ENCODE results near the gene ERRFI1. TPM values are rescaled to one million over a fixed set of nuclear protein-coding genes. Genes with fewer than 3 reads are reported as not detected.

ERRFI1 gene
- total RNA-seq, 4 donors from 2014 or later = 308 to 587 (median 435) TPM

GRCh38 chr1:7989762-7990428, 36.2 kb downstream of the ERRFI1 start:
- Histone ChIP-seq H3K27me3 (no peaks in the 10 kb centered on the region), H3K27ac (replicated peaks in 1 of 4) (peak overlapping the region in 1 of 4 donors; percentile 37), H3K4me3 (no peak overlapping the region), H3K9me3 (no peaks in the 10 kb centered on the region), H3K36me3 (peaks cover 7 to 36% (median 26%) of the 10 kb centered on the region in 4 donors), H3K4me1 (peaks cover 0 to 11% (median 10%) of the 10 kb centered on the region in 4 donors)
- 54% methylated on average over 2 of the region's 2 CpGs for WGBS
- intact Hi-C loops (cut with DNase I) = no loop called here
- DNase-seq (ENCODE audit: extremely low spot score) = no peak
- TF ChIP-seq, protein P1, sequence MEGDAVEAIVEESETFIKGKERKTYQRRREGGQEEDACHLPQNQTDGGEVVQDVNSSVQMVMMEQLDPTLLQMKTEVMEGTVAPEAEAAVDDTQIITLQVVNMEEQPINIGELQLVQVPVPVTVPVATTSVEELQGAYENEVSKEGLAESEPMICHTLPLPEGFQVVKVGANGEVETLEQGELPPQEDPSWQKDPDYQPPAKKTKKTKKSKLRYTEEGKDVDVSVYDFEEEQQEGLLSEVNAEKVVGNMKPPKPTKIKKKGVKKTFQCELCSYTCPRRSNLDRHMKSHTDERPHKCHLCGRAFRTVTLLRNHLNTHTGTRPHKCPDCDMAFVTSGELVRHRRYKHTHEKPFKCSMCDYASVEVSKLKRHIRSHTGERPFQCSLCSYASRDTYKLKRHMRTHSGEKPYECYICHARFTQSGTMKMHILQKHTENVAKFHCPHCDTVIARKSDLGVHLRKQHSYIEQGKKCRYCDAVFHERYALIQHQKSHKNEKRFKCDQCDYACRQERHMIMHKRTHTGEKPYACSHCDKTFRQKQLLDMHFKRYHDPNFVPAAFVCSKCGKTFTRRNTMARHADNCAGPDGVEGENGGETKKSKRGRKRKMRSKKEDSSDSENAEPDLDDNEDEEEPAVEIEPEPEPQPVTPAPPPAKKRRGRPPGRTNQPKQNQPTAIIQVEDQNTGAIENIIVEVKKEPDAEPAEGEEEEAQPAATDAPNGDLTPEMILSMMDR (IDR thresholded peaks at IDR 0.05) = no peak
- TF ChIP-seq POLR2A (IDR thresholded peaks at IDR 0.05; ENCODE audit: low read depth) (no peak), POLR2AphosphoS5 (IDR thresholded peaks at IDR 0.05) (no peak), EP300 (IDR thresholded peaks at IDR 0.05) (no peak)

GRCh38 chr1:7988576-7988975, 37.5 kb downstream of the ERRFI1 start:
- DNase-seq (ENCODE audit: extremely low spot score) = no peak
- intact Hi-C loops (cut with DNase I) = no loop called here
- Histone ChIP-seq H3K27ac (replicated peaks in 1 of 4) (peak overlapping the region in 1 of 4 donors; percentile 37), H3K4me1 (peaks cover 0 to 11% (median 10%) of the 10 kb centered on the region in 4 donors), H3K4me3 (no peak overlapping the region), H3K36me3 (peaks cover 14 to 49% (median 37%) of the 10 kb centered on the region in 4 donors), H3K9me3 (no peaks in the 10 kb centered on the region), H3K27me3 (no peaks in the 10 kb centered on the region)
- TF ChIP-seq, protein P1 (IDR thresholded peaks at IDR 0.05) = no peak
- TF ChIP-seq POLR2A (IDR thresholded peaks at IDR 0.05; ENCODE audit: low read depth) (no peak), POLR2AphosphoS5 (IDR thresholded peaks at IDR 0.05) (no peak), EP300 (IDR thresholded peaks at IDR 0.05) (no peak)
- 78% methylated on average over 1 of the region's 1 CpG for WGBS

DNA sequence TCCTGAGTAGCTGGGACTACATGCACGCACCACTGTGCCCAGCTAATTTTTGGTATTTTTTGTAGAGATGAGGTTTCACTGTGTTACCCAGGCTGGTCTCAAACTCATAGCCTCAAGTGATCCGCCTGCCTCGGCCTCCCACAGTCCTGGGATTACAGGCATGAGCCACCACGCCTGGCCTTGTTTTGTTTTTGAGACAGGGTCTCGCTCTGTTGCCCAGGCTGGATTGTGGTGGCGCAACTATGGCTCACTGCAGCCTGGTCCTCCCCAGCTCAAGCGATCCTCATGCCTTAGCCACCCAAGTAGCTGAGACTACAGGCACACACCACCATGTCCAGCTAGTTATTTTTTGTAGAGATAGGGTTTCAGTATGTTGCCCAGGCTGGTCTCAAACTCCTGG, 38.6 kb downstream of the ERRFI1 start:
- no peak for DNase-seq (ENCODE audit: extremely low spot score)
- Histone ChIP-seq H3K36me3 (peaks cover 14 to 58% (median 44%) of the 10 kb centered on the region in 4 donors), H3K4me1 (peaks cover 2 to 20% (median 17%) of the 10 kb centered on the region in 4 donors), H3K9me3 (no peaks in the 10 kb centered on the region), H3K27me3 (no peaks in the 10 kb centered on the region), H3K27ac (replicated peaks in 1 of 4) (no peak overlapping the region), H3K4me3 (no peak overlapping the region)
- TF ChIP-seq, protein P1 (IDR thresholded peaks at IDR 0.05) = no peak
- no peak for TF ChIP-seq POLR2AphosphoS5 (IDR thresholded peaks at IDR 0.05)
- no peak for TF ChIP-seq POLR2A (IDR thresholded peaks at IDR 0.05; ENCODE audit: low read depth)
- TF ChIP-seq EP300 (IDR thresholded peaks at IDR 0.05) = no peak
- intact Hi-C loops (cut with DNase I) = no loop called here
- 100% methylated on average over 7 of the region's 7 CpGs for WGBS

GRCh38 chr1:7985851-7986612, 40.1 kb downstream of the ERRFI1 start:
- Histone ChIP-seq H3K9me3 (no peaks in the 10 kb centered on the region), H3K27ac (replicated peaks in 1 of 4) (peak overlapping the region in 2 of 4 donors; percentile 16 to 56), H3K27me3 (no peaks in the 10 kb centered on the region), H3K4me1 (peaks cover 7 to 27% (median 25%) of the 10 kb centered on the region in 4 donors), H3K36me3 (peaks cover 14 to 61% (median 47%) of the 10 kb centered on the region in 4 donors), H3K4me3 (no peak overlapping the region)
- intact Hi-C loops (cut with DNase I) = no loop called here
- TF ChIP-seq, protein P1 (IDR thresholded peaks at IDR 0.05) = no peak
- DNase-seq (ENCODE audit: extremely low spot score) = no peak
- 83% methylated on average over 15 of the region's 15 CpGs for WGBS

All from esophagus muscularis mucosa (tissue), 4 donors.